Astrocyte (in vitro differentiated cells and primary cell): ENCODE results near the gene RIPOR3. TPM values are rescaled to one million over a fixed set of nuclear protein-coding genes. Genes with fewer than 3 reads are reported as not detected.

ENCODE experiments used
- DNase-seq: peaks from one replicate; pipeline ENCODE4 v3.0.0-alpha.2; 2010; ENCODE audit warnings: low read depth
- FAIRE-seq: peaks from 2 replicates; lab custom pipeline; 2011; peaks lifted over from hg19 to GRCh38; lab: Jason Lieb, UNC
- H2AFZ ChIP-seq: 2 replicates; pipeline ENCODE4 v1.6.0; 2012; ENCODE audit warnings: low read depth, low read length, inconsistent platforms
- H3K27ac ChIP-seq: 2 replicates; pipeline ENCODE4 v1.5.1; 2011; ENCODE audit warnings: low read depth, low read length, inconsistent platforms
- H3K27me3 ChIP-seq: 2 replicates; pipeline ENCODE4 v1.6.0; 2011; ENCODE audit warnings: low read length, inconsistent platforms; ENCODE audit not compliant: insufficient read depth
- H3K36me3 ChIP-seq: 2 replicates; pipeline ENCODE4 v1.5.1; 2011; ENCODE audit warnings: low read length, inconsistent platforms; ENCODE audit not compliant: insufficient read depth
- H3K4me1 ChIP-seq: 2 replicates; pipeline ENCODE4 v1.5.1; 2011; ENCODE audit warnings: low read length, inconsistent platforms; ENCODE audit not compliant: insufficient read depth
- H3K4me2 ChIP-seq: 2 replicates; pipeline ENCODE4 v1.6.0; 2012; ENCODE audit warnings: low read length, inconsistent platforms
- H3K4me3 ChIP-seq: 2 replicates; pipeline ENCODE4 v1.5.1; 2011; ENCODE audit warnings: low read depth, mild to moderate bottlenecking, low read length, inconsistent platforms; ENCODE audit not compliant: insufficient read depth
- H3K79me2 ChIP-seq: 2 replicates; pipeline ENCODE4 v1.6.0; 2012; ENCODE audit warnings: mild to moderate bottlenecking, low read length, inconsistent platforms; ENCODE audit not compliant: insufficient read depth
- H3K9ac ChIP-seq: 2 replicates; pipeline ENCODE4 v1.6.0; 2012; ENCODE audit warnings: mild to moderate bottlenecking, low read length, inconsistent platforms
- H3K9me3 ChIP-seq: 2 replicates; pipeline ENCODE4 v1.5.1; 2012; ENCODE audit warnings: low read depth, mild to moderate bottlenecking, low read length, inconsistent platforms; ENCODE audit not compliant: insufficient read depth
- H4K20me1 ChIP-seq: 2 replicates; pipeline ENCODE4 v1.6.0; 2012; ENCODE audit warnings: low read length, inconsistent platforms; ENCODE audit not compliant: insufficient read depth
- H3K27ac Mint-ChIP-seq: one replicate; pipeline ENCODE4 v1.8.0; 2021; ENCODE audit warnings: mild to moderate bottlenecking, mixed read lengths; ENCODE audit not compliant: unreplicated experiment
- H3K27me3 Mint-ChIP-seq: one replicate; pipeline ENCODE4 v1.8.0; 2021; ENCODE audit warnings: low read depth, mixed read lengths; ENCODE audit not compliant: unreplicated experiment
- H3K36me3 Mint-ChIP-seq: one replicate; pipeline ENCODE4 v1.8.0; 2021; ENCODE audit warnings: low read depth, mixed read lengths; ENCODE audit not compliant: unreplicated experiment
- H3K4me1 Mint-ChIP-seq: one replicate; pipeline ENCODE4 v1.8.0; 2021; ENCODE audit warnings: low read depth, mixed read lengths; ENCODE audit not compliant: unreplicated experiment
- H3K4me3 Mint-ChIP-seq: one replicate; pipeline ENCODE4 v1.8.0; 2021; ENCODE audit warnings: mild to moderate bottlenecking, moderate library complexity, mixed read lengths; ENCODE audit not compliant: unreplicated experiment
- H3K9me3 Mint-ChIP-seq: one replicate; pipeline ENCODE4 v1.8.0; 2021; ENCODE audit warnings: mild to moderate bottlenecking, mixed read lengths; ENCODE audit not compliant: unreplicated experiment
- CTCF ChIP-seq: IDR thresholded peaks from 2 replicates; pipeline ENCODE4 v1.5.1; 2011; ENCODE audit warnings: low read depth, mild to moderate bottlenecking, inconsistent platforms, low read length, moderate library complexity; ENCODE audit not compliant: insufficient read depth
- EZH2 ChIP-seq: IDR thresholded peaks from 2 replicates; pipeline ENCODE4 v1.6.1; 2012; ENCODE audit warnings: mild to moderate bottlenecking, low read length, inconsistent platforms; ENCODE audit not compliant: insufficient read depth
- total RNA-seq: library from RNA; stranded (reverse); gene quantifications from 2 replicates; pipeline ENCODE4 v1.2.1, GENCODE V29; 2021

Gene RIPOR3
- total RNA-seq, 1 donor from 2014 or later = 0.39 TPM

- Mint-ChIP-seq H3K9me3 (no peaks in the 10 kb centered on the region), H3K4me3 (no peak overlapping the region), H3K4me1 (peaks cover 32% of the 10 kb centered on the region), H3K36me3 (peaks cover 2% of the 10 kb centered on the region), H3K27ac (peak overlapping the region; percentile 72), H3K27me3 (peaks cover 5% of the 10 kb centered on the region)
- Histone ChIP-seq H3K27me3 (no peaks in the 10 kb centered on the region), H3K4me3 (no peak overlapping the region), H3K79me2 (no peaks in the 10 kb centered on the region), H4K20me1 (no peaks in the 10 kb centered on the region), H2AFZ (no peak overlapping the region), H3K27ac (no peak overlapping the region), H3K9me3 (no peaks in the 10 kb centered on the region), H3K4me1 (peaks cover 13% of the 10 kb centered on the region), H3K36me3 (no peaks in the 10 kb centered on the region), H3K9ac (no peak overlapping the region), H3K4me2 (no peak overlapping the region)
- no peak for DNase-seq
- TF ChIP-seq EZH2 (no peak), CTCF (no peak)
- FAIRE-seq = no peak
Measured at GRCh38 chr20:50673466-50674137, 17.7 kb downstream of the RIPOR3 start.

- no peak overlapping the region for H3K27ac Mint-ChIP-seq
- TF ChIP-seq EZH2 = no peak
- TF ChIP-seq CTCF = no peak
- peaks cover 8% of the 10 kb centered on the region for H3K4me1 ChIP-seq
Measured at GRCh38 chr20:50673146-50673465, 18.2 kb downstream of the RIPOR3 start.

GRCh38 chr20:50672400-50673145 is 18.8 kb downstream of the RIPOR3 start:
- Histone ChIP-seq H3K4me2 (no peak overlapping the region), H2AFZ (no peak overlapping the region), H3K27me3 (no peaks in the 10 kb centered on the region), H3K27ac (no peak overlapping the region), H3K79me2 (no peaks in the 10 kb centered on the region), H3K4me1 (peaks cover 8% of the 10 kb centered on the region), H3K4me3 (no peak overlapping the region), H3K9ac (no peak overlapping the region), H3K9me3 (no peaks in the 10 kb centered on the region), H3K36me3 (no peaks in the 10 kb centered on the region), H4K20me1 (no peaks in the 10 kb centered on the region)
- Mint-ChIP-seq H3K36me3 (no peaks in the 10 kb centered on the region), H3K9me3 (no peaks in the 10 kb centered on the region), H3K27ac (no peak overlapping the region), H3K27me3 (peaks cover 3% of the 10 kb centered on the region), H3K4me1 (peaks cover 28% of the 10 kb centered on the region), H3K4me3 (no peak overlapping the region)
- DNase-seq = no peak
- TF ChIP-seq CTCF = no peak
- no peak for TF ChIP-seq EZH2
- FAIRE-seq = no peak

More at GRCh38 chr20:50673146-50673465, 18.2 kb downstream of the RIPOR3 start:
- Mint-ChIP-seq H3K36me3 (peaks cover 2% of the 10 kb centered on the region), H3K4me1 (peaks cover 29% of the 10 kb centered on the region), H3K27me3 (peaks cover 5% of the 10 kb centered on the region), H3K4me3 (no peak overlapping the region), H3K9me3 (no peaks in the 10 kb centered on the region)
- no peaks in the 10 kb centered on the region for H3K9me3 ChIP-seq
- no peak overlapping the region for H3K4me2 ChIP-seq
- no peaks in the 10 kb centered on the region for H3K36me3 ChIP-seq
- H3K9ac ChIP-seq = no peak overlapping the region
- H2AFZ ChIP-seq = no peak overlapping the region
- H3K79me2 ChIP-seq = no peaks in the 10 kb centered on the region
- no peak overlapping the region for H3K4me3 ChIP-seq
- H3K27me3 ChIP-seq = no peaks in the 10 kb centered on the region
- no peak overlapping the region for H3K27ac ChIP-seq
- FAIRE-seq = no peak
- H4K20me1 ChIP-seq = no peaks in the 10 kb centered on the region
- no peak for DNase-seq
